Cerebellar nuclear complex (tissue), 1 donor: Measurements from ENCODE around the gene ALMS1.
"Not testable (repeated sequence)": the region's sequence is repeated elsewhere in the genome, so short reads cannot be mapped to it uniquely, and the experiment has no call there.

Experiments
- DNase-seq, 2 experiments: peaks; one replicate each; lab custom pipeline; 2025; lab: John Stamatoyannopoulos, UW

ALMS1 gene

GRCh38 chr2:73516033-73516432 is 130.4 kb downstream of the ALMS1 start:
- no peak for DNase-seq

DNA sequence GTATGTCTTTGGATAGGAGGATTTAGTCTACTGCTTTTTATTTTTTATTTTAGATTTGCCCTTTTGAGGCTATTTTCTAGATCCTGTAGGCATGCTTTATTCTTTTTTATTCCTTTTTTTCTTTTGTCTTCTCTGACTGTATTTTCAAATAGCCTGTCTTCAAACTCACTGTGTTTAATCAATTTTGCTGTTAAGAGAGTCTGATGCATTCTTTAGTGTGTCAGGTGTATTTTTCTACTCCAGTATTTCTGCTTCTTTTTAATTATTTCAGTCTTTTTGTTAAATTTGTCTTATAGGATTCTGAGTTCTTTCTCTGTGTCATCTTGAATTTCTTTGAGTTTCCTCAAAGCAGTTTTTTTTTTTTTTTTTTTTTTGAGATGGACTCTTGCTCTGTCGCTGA is 143.1 kb downstream of the ALMS1 start:
- DNase-seq = no peak

DNA sequence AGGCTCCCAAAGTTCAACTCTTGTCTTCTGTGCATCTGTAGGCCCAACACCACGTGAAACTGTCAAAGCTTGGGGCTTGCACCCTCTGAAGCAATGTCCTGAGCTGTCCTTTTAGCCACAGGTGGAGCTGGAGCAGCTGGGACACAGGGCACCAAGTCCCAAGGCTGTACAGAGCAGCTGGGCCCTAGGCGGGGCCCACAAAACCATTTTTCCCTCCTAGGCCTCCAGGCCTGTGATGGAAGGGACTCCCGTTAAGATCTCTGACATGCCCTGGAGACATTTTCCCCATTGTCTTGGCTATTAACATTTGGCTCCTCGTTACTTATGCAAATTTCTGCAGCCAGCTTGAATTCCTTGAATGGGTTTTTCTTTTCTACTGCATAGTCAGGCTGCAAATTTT is 145.1 kb downstream of the ALMS1 start:
- not testable (repeated sequence) for DNase-seq

- no peak for DNase-seq
These were observed 146.7 kb downstream of the ALMS1 start for GRCh38 chr2:73532381-73532780.

- DNase-seq = no peak
These were observed 150.7 kb downstream of the ALMS1 start for GRCh38 chr2:73536133-73536840.

- not testable (repeated sequence) for DNase-seq
These were observed 175.2 kb downstream of the ALMS1 start for GRCh38 chr2:73560875-73561274.

DNA sequence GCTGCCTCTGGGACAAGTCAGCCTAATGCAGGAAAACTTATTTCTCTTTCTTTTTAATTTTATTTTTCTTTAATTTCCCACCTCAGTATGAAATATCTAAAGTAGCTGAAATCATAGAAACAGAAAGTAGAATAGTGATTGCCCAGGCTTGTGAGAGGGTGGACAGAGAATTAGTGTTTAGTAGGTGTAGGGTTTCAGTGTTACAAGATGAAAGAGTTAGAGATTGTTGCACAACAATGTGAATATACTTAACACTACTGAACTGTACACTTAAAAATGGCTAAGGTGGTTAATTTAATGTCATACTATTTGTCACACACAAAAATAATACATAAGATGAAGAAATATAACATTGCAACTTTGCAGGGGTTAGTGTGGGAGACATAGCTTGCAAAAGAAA is 175.8 kb downstream of the ALMS1 start:
- DNase-seq = no peak

DNA sequence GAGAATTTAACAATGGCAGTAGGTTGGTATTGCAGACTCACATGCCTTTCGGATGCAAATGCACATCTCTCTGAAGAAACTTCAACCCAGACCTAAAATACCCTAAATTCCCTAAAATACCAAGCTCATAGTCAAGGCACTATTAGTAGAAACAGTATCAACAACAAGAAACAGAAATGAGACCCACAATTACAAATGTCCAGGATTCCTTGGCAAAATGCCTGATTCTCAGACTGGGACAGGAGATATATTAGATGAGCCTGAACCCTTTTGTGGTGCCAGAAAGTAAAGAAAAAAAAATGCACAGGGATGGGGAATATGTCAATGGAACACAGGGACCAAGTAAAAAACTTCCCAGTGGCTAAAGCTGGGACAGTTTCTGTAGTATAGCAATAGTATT is 179.3 kb downstream of the ALMS1 start:
- DNase-seq = no peak

- DNase-seq = no peak
These were observed 180.7 kb downstream of the ALMS1 start for GRCh38 chr2:73566288-73566878.

- no peak for DNase-seq
These were observed 189.6 kb downstream of the ALMS1 start for GRCh38 chr2:73575261-73575660.

DNA sequence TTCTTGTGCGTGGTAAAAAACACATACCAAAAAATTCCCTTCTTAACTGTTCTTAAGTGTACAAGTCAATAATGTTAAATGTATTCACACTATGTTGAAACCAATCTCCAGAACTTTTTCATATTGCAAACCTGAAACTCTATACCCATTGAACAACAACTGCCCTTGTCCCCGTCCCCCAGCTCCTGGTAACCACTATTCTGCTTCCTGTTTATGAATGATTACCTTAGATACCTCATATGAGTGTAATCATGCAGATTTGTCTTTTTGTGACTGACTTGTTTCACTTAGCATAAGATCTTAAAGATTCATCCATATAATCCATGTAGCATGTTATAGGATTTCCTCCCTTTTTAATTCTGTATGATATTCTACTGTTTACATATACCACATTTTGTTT is 196.7 kb downstream of the ALMS1 start:
- DNase-seq = no peak

GRCh38 chr2:73588177-73588576 is 202.5 kb downstream of the ALMS1 start:
- DNase-seq = no peak

DNA sequence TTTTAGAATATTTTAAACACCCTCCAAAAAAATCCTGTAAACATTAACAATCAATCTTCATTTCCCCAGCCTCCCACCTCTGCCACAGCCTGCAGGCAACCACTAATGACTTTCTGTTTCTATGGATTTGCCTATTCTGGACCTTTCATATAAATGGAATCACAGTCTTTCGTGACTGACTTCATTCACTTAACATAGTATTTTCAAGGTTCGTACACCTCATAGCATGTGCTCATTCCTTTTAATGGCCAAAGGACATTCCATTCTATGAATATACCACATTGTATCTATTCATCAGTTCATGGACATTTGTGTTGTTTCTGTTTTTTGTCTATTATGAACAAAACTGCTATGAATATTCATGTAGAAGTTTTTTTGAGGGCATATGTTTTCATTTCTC is 208.0 kb downstream of the ALMS1 start:
- no peak for DNase-seq

DNA sequence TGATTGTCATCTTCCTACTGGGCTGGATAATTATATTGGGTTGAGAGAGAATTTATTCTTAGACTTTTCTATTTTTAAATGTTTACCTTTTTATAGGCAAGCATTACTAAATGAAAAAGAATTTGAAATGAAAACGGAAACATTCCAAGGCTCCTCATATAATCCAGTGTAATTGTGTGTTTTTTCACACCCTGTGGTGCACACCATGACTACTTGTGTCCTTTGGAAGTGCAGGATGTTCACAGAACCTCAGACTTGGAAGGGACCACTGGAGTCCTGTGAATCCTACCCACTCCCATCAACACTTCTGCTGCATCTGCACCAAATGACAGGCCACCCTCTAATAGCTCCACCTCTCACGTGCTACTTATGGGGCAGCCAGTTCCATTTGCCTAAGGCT is 208.6 kb downstream of the ALMS1 start:
- DNase-seq = no peak

DNA sequence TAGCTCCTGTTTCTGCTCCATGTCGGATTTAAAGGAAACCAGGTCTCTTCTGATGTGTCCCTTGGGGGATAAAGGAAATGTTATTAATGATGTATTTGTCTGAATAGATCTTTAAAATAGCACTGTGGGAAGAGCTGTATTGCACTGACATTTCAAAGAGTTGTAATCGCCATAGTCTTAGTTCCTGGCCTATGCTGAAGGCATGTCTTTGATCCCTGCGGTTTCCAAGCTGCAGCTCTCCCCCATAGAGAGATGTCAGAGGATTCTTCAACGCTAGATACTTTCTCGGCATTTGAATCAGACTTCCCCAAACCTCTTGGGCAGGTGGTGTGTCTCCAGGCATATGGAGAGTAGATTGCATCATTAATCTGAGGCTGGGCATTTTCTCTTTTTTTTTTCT is 216.1 kb downstream of the ALMS1 start:
- no peak for DNase-seq

DNA sequence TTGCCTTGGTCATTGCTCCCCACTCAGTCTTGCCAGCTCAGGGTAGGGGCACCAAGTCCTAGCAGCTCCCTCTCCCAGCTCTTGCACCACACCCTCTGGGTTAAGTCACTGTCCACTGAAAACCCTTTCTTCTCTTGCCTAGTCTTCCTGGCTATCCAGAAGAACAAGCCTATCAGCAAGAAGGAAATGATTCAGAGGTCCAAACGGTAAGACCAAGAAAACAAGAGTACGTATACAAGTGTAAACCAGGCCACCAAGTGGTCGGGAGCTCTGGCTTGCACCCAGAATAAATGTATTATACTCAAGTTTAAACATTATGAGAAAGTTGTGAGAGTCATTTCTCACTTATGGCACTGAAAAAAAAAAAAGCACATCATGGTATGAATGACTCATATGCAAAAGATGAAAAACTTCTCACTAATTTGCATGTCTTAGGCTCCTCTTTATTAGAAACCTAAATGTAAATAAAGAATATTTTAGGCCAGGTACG is 217.5 kb downstream of the ALMS1 start:
- DNase-seq = not testable (repeated sequence)

GRCh38 chr2:73604589-73604988 is 219.0 kb downstream of the ALMS1 start:
- DNase-seq = not testable (repeated sequence)

- DNase-seq = no peak
These were observed 224.5 kb downstream of the ALMS1 start for GRCh38 chr2:73610111-73610510.

DNA sequence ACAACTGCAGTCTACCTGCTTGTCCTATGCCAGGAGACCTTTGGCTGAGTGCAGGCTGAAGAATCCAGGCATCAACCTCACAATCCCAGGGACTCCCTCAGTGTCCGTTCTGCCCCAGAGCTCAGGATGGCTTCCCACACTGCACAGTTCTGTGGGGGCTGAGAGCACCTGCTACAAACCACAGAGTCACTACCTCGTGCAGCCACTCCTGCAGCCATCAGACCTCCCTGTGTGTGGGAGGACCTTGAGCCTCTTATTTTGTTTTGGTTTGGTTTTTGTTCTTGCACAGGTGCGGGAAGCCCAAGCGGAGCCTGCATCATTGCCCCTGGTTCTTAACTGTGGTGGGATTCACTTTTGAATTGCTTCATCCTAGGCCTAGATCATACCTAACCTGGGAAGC is 225.6 kb downstream of the ALMS1 start:
- no peak for DNase-seq

DNA sequence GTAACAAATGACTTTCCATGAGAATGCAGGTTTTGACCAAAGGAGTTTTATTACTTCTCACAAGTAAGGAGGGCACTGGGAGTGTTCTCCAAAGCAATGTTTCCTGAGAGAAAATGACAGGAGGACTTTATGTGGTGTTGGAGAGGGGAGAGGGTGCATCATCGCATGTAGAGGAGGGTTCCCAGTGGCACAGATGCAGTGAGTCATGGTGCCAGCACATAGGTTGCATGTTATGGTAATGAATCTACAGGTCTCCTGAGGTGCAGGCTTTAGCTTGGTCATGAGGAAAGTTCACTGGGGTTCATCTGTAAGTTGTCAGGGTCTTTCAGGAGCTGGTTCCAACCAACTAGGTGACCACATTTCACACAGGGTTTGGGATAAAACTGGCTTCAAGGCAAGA is 226.2 kb downstream of the ALMS1 start:
- no peak for DNase-seq

DNA sequence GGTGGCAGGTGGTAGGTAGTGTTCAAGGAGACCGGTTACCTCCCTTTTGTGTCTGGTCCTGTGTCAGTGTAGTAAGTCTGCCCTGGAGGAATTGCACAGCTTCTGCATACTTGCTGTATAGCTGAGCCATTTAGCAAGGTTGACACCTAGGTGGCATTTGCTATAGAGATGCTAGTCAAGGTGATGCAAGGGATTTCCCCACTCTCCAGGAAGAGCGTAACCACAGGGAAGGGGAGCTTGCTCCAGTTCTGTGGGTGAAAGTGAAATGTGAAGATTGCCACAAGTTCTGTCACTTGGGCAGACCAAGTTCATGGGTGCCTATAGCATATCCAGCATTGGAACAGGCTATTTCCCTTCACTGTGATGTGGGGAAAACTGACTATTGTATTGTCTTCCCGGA is 228.5 kb downstream of the ALMS1 start:
- DNase-seq = no peak

DNA sequence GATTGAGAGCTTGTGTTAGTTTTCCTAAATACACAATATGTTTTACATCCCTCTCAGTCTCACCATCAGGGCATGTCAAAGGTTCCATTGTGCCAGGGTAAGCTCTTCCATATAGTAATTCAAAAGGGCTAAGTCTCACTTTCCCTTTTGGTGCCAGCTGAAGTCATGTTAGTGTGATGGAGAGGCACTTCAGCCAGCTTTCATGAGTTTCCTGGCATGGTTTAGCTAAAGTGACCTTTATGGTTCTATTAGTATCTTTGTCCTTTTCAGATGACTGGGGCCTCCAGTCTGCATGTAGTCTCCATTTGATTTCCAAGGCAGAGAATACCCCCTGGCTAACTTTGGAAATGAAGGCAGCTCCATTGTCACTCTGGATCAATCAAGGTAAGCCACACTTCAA is 229.4 kb downstream of the ALMS1 start:
- no peak for DNase-seq

DNA sequence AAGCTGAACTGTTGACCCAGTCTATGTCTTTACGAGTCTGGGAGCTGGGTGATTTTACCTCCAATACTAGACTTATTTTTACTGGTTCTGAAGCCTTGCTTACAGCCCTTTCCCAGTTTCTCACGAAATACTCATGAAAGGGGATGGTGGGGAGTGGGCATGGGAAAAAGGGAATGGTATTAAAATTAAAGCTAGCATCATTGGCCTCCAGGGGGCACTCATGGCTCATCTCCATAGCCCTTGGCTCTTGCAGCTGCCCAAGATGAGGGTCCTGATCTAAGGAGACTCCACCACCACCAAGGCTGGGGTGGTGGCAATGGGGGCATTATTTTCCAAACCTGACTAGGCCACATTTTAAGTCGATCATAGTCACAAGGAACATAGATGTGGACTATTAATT is 234.3 kb downstream of the ALMS1 start:
- not testable (repeated sequence) for DNase-seq

DNA sequence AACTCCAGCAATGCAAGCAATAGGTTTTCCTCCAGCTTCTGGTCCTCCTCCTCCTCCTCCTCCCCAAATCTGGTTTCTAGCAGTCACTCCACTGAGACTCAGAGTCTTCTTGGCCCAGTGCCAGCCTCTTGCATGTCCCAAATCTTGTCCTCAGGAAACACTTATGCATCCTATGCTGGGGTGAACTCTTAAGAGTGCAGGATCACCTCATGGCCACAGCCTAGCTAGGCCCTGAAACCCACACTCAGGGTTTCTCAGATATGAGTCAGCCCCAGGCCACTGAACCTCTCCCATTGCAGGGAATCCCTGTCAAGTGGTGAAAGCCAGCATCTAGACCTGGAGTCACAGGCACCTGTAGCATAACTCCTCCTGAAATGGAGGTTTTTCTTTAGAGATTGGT is 238.4 kb downstream of the ALMS1 start:
- not testable (repeated sequence) for DNase-seq
